AG09319 (cell line): Measurements from ENCODE around the gene MAMDC4.

Experiments
- DNase-seq: peaks from one replicate; pipeline ENCODE4 v3.0.0-alpha.2; 2010; ENCODE audit warnings: low read depth; ENCODE audit errors: extremely low read depth
- TF ChIP-seq, protein P1 (sequence below): IDR thresholded peaks from 2 replicates; pipeline ENCODE4 v1.5.1; 2011; ENCODE audit warnings: low read depth, mild to moderate bottlenecking, inconsistent platforms, low read length, moderate library complexity

The MAMDC4 gene

DNA sequence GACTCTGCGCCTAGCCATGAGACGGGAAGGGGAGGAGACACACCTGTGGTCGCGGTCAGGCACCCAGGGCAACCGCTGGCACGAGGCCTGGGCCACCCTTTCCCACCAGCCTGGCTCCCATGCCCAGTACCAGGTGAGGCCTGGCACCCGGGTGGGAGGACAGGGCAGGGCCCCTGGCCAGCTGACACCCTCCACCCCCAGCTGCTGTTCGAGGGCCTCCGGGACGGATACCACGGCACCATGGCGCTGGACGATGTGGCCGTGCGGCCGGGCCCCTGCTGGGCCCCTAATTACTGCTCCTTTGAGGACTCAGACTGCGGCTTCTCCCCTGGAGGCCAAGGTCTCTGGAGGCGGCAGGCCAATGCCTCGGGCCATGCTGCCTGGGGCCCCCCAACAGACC lies 5.0 kb downstream of the MAMDC4 start:
- DNase-seq, result no peak
- TF ChIP-seq, protein P1, sequence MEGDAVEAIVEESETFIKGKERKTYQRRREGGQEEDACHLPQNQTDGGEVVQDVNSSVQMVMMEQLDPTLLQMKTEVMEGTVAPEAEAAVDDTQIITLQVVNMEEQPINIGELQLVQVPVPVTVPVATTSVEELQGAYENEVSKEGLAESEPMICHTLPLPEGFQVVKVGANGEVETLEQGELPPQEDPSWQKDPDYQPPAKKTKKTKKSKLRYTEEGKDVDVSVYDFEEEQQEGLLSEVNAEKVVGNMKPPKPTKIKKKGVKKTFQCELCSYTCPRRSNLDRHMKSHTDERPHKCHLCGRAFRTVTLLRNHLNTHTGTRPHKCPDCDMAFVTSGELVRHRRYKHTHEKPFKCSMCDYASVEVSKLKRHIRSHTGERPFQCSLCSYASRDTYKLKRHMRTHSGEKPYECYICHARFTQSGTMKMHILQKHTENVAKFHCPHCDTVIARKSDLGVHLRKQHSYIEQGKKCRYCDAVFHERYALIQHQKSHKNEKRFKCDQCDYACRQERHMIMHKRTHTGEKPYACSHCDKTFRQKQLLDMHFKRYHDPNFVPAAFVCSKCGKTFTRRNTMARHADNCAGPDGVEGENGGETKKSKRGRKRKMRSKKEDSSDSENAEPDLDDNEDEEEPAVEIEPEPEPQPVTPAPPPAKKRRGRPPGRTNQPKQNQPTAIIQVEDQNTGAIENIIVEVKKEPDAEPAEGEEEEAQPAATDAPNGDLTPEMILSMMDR, result no peak

DNA sequence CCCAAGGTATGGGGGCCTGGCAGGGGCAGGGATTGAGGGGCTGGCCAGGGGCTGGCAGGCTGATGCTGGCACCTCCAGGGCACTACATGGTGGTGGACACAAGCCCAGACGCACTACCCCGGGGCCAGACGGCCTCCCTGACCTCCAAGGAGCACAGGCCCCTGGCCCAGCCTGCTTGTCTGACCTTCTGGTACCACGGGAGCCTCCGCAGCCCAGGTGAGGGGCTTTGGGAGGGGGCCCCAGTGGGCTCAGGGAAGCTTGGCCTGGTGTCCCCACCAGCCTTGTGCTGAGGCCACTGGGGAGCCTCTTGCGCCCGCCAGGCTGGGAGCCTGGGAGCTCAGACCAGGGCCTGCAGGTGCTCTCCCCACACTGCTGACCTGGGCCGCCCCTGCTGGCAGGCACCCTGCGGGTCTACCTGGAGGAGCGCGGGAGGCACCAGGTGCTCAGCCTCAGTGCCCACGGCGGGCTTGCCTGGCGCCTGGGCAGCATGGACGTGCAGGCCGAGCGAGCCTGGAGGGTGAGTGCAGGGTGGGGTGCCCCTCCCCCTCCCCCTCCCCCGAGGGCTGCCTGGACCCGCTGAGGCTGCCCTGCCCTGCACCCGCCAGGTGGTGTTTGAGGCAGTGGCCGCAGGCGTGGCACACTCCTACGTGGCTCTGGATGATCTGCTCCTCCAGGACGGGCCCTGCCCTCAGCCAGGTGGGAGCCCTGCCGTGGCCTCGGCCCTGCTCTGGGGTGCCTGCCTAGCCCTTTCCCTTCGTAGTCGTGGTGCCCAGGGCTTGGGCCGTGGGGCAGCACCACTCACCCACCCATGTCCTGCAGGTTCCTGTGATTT lies 5.7 kb downstream of the MAMDC4 start:
- TF ChIP-seq, protein P1, result no peak
- DNase-seq, result no peak

DNA sequence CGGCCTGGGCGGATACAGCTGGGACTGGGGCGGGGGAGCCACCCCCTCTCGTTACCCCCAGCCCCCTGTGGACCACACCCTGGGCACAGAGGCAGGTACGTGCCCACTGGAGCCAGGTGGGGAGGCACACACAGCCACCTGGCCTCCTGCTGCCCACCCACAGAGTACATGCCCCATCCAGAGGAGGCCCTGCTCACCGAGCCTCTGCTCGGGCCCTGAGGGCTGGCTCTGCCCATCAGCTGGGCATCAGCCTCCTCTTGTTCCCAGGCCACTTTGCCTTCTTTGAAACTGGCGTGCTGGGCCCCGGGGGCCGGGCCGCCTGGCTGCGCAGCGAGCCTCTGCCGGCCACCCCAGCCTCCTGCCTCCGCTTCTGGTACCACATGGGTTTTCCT lies 6.3 kb downstream of the MAMDC4 start:
- DNase-seq, result no peak
- TF ChIP-seq, protein P1, result no peak

DNA sequence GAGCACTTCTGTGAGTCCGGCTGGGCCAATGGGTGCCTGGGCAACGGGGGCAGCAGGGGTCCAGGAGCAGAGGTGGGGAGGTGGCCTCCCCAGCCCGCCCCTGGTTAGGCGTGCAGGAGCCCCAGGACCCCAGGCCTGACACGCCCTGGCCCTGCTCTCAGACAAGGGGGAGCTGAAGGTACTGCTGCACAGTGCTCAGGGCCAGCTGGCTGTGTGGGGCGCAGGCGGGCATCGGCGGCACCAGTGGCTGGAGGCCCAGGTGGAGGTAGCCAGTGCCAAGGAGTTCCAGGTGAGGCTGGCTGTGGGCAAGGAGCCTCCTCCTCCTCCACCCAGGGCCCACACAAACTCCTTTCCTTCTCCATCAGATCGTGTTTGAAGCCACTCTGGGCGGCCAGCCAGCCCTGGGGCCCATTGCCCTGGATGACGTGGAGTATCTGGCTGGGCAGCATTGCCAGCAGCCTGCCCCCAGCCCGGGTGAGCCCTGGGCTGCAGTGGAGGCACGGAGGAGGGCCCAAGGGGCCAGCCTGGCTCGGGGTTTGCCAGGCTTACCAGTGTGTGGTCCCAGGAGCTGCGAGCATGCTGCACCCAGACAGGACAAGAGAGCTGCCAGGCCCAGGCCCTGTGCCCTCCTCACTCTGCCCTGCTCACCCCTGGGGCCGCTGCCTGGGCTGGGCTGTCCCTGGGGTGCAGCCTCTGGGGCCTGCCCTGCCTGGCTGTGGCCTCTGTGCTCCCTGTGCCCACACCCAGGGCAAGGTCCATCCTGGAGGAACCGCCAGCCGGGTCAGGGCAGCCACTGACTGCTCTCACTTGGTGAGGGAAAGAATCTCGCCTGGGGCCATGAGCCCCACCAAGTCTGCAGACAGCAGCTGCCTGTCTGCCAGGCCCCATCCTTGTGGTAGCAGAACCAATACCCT lies 7.0 kb downstream of the MAMDC4 start:
- TF ChIP-seq, protein P1, result no peak
- DNase-seq, result no peak

DNA sequence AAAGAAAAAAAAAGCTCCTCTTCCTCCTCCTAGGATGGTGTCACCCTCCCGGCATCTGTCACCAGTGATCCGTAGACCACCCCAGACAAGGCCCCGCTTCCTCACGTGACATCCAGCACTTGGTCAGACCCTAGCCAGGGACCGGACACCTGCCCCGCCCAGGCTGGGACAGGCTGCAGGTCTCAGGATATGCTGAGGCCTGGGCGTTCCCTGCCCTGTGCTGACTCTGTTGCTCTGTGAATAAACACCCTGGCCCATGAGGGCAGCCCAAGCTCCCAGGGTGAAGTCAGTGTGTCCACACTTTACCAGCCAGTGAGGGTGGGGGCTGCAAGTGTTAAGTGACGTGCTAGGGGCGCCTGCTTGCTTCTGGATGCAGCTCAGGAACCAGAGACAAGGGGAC lies 8.4 kb downstream of the MAMDC4 start:
- no peak for DNase-seq
- TF ChIP-seq, protein P1, result no peak

DNA sequence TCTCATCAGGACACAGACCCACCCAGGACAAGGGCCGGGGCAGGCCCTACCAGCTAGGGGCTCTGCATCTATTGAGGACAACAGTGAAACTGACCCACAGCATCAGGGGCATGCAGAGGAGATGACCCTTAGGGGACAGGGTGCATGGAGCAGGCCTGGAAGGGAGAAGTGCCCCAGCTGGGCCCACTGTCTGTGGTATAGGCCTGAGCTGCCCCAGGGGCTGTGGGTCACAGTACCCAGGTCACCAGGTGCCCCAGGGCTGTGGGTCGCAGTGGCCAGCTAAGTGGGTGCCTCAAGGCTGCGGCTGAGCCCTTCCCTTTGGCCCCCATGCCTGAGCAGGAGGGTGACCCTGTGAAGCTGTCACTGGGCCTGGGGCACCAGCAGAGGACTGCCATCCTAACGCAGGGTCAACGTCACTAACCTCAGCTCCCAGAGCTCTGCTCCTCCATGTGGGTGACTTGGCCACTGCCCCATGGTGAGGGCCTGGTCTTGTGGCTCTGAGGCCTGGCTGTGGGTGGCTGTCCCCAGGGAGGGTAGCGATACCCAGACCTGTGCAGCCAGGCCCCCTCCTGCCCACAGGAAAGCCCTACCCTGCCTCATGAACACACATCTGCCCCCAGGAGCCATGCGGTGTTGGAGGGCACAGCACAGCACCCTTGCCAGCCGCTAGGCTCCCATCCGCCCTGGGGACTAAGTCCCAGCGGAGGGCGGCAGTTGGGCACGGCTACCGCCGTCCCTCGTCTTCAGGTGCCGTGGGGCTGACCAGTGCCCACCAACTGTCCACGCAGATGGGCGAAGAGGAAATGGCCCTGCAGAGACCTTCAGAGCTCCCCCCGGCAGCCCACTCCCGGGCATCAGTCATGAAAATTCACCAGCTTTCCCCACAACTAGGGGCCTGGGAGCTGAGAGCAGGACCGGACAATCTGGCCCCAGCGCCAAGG lies 9.1 kb downstream of the MAMDC4 start:
- TF ChIP-seq, protein P1, result no peak

More for the DNA sequence above, 9.1 kb downstream of the MAMDC4 start:
- no peak for DNase-seq
